GM19438 (cell line): ENCODE measurements around the gene UBXN11.

Source experiments
- ATAC-seq: cut with Tn5 transposase; IDR thresholded peaks from one replicate; pipeline ENCODE4 v1.9.1; 2021; ENCODE audit warnings: low read depth; ENCODE audit not compliant: unreplicated experiment

Gene UBXN11

GRCh38 chr1:26276432-26276838 is 30.0 kb downstream of the UBXN11 start:
- no peak for ATAC-seq

- no peak for ATAC-seq
Measured at GRCh38 chr1:26275580-26276431, 30.6 kb downstream of the UBXN11 start.

- ATAC-seq, result no peak
Measured at GRCh38 chr1:26274801-26275425, 31.5 kb downstream of the UBXN11 start.

DNA sequence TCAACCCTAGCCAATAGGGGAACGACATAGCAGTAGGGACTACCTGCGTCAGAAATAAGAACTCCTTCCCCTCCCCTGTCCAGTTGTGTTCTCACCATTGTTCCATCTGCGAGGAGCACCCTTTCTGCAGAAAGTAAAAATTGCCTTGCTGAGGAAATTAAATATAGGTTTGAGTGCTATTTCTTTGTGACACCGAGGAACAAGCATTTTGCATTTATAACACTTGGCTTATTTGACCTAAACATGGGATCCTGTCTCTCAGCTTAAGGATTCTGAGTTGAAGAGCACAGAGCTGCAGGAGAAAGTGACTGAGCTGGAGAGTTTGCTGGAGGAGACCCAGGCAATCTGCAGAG is 37.3 kb downstream of the UBXN11 start:
- no peak for ATAC-seq

GRCh38 chr1:26268290-26269197 is 37.9 kb downstream of the UBXN11 start:
- no peak for ATAC-seq

DNA sequence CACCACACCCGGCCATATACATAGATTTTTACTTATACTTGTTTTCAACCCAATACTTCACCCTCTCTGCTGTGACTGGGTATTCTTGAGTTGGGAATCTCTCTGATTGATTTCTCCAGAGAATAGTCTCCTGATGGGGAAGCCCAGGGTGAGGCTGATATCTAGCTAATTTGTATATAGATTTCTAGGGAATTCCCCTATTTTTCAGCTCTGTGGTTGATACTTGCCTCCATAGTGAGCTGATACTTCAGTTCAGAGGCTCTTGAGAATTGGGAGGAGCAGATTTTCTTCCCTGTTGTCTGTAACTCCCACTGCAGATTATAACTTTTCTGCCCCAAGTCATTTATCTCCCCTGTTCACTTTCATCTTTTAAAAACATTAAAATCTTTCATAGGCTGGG is 41.0 kb downstream of the UBXN11 start:
- no peak for ATAC-seq

GRCh38 chr1:26263212-26263611 is 43.2 kb downstream of the UBXN11 start:
- no peak for ATAC-seq

DNA sequence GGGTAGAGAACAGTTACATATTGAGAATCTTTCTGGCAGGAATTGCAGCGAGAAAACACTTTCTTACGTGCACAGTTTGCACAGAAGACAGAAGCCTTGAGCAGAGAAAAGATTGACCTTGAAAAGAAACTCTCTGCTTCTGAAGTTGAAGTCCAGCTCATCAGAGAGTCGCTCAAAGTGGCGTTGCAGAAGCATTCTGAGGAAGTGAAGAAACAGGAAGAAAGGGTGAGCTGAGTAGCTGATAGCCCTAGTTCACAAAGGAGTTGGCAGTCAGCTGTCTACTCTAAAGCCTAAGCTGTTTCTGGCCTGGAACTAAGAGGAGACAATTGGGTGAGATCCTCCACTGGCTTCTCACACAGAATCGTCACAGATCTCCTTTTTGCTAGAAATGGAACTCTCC is 46.9 kb downstream of the UBXN11 start:
- ATAC-seq, result no peak

DNA sequence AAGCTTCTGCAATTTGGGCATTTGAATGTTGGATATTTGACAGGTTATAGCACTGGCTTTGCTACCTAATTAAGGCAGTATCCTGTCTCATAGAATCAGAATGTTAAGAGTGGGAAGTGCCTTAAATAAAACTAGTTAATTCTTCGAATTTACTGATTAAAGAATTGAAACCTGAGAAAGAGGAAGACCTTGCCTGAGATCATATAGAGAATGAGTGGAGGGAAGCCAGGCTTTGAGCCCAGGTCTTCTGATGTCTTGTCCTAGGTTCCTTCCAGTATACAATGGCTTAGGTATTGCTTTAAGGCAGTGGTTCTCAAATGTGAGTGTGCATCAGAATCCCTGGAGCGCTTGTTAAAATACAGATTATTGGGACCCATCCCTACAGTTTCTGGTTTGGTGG is 47.4 kb downstream of the UBXN11 start:
- no peak for ATAC-seq

GRCh38 chr1:26257222-26257621 is 49.2 kb downstream of the UBXN11 start:
- ATAC-seq, result no peak

DNA sequence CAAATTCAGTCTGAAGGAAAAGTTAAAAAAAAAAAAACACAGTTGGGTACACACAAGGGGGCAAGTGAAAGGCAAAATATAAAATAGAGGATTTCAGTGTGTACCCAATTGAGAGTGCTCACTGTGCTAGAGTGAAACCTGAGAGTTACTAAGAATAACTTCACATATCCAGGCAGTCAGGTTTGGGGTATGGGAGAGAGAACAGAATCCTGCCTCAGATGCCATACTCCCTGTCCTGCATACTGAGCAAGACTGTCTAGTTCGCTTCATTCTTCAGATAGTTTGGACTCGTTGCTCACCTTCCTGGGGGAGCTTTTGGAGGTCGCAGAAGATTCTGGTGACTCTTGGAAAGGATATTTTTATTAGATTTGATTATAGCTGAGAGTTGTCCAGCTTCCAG is 52.0 kb downstream of the UBXN11 start:
- no peak for ATAC-seq

- no peak for ATAC-seq
Measured at GRCh38 chr1:26252718-26253117, 53.7 kb downstream of the UBXN11 start.

DNA sequence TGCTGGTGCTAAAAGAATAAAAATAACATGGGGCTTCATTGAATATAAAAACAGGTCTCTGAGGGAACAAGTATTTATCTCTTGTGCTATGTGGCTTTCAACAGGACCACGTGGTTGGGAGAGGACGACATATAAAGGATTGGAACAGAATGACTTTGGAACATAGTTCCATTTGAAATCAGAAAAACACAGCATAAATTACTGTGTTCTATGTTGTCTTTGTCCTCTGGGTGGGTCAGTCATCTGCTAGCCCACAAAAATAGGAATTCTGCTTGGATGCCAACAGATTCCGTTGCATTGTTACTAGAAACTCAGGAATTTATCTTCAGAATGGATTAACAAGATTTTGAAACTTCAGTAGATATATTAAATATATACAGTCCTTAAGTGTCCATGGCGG is 66.5 kb downstream of the UBXN11 start:
- ATAC-seq, result no peak

- ATAC-seq, result no peak
Measured at GRCh38 chr1:26237230-26237966, 69.0 kb downstream of the UBXN11 start.

- no peak for ATAC-seq
Measured at GRCh38 chr1:26234644-26235370, 71.6 kb downstream of the UBXN11 start.

GRCh38 chr1:26233903-26234643 is 72.4 kb downstream of the UBXN11 start, which contains the start of gene CEP85:
CEP85 (plus strand) TSS chr1:26234200; CDS start chr1:26239784, 5,584 bp downstream.
- ATAC-seq, result peak; percentile 85
